Neuron (in vitro differentiated cells): ENCODE measurements around the gene MCAM.

Source experiments
- H2AFZ ChIP-seq: one replicate; pipeline ENCODE4 v1.6.1; 2013; ENCODE audit warnings: low read depth, mild to moderate bottlenecking, inconsistent platforms, low read length, moderate library complexity
- H3K27me3 ChIP-seq: one replicate; pipeline ENCODE4 v1.6.1; 2013; ENCODE audit warnings: low read length; ENCODE audit not compliant: insufficient read depth
- H3K36me3 ChIP-seq: one replicate; pipeline ENCODE4 v1.6.1; 2013; ENCODE audit warnings: low read length; ENCODE audit not compliant: insufficient read depth
- H3K4me1 ChIP-seq: one replicate; pipeline ENCODE4 v1.6.1; 2013; ENCODE audit warnings: low read length; ENCODE audit not compliant: insufficient read depth
- H3K4me3 ChIP-seq: 2 replicates; pipeline ENCODE4 v1.5.1; 2013; ENCODE audit warnings: mild to moderate bottlenecking, low read length, moderate library complexity
- H3K9me3 ChIP-seq: one replicate; pipeline ENCODE4 v1.6.1; 2013; ENCODE audit warnings: low read length

MCAM gene

DNA sequence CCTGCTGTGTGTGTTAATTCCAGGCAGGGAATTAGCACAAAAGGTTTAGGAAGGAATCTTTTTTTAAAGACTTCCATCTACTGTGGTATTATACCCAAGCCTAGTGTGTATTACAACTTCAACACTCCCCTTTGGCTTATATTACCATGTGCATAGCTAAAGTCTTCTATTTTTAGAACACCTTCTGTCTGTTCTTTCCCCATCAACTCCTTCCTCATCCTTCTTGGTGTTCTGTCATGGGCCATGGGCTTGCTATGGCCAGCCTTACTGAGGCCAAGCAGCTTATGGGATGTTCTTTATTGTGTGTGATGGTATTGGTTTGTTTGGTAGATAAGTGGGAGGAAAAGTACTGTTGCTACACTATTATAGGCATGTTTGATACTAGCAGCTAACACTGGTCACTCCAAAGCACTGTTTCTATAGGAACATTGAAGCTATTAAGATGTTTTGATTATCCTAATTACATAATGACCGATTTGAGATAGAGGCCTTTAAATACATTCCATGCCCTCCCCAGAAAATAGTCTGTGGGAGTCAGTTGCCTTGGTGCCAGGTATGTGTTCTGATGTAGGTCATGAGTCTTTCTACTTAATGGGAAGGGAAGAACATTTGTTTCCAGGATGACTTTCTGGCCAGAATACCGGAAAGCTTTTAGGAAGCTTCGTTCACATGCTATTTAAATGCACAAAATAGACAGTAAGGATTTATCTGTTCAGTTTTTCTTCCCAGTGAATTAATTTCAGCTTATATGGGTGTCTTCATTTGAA, 16.5 kb downstream of the MCAM start:
- Histone ChIP-seq H3K4me1 (no peaks in the 10 kb centered on the region), H3K4me3 (no peak overlapping the region), H3K36me3 (peaks cover 78% of the 10 kb centered on the region), H2AFZ (no peak overlapping the region), H3K9me3 (no peaks in the 10 kb centered on the region), H3K27me3 (no peaks in the 10 kb centered on the region)

DNA sequence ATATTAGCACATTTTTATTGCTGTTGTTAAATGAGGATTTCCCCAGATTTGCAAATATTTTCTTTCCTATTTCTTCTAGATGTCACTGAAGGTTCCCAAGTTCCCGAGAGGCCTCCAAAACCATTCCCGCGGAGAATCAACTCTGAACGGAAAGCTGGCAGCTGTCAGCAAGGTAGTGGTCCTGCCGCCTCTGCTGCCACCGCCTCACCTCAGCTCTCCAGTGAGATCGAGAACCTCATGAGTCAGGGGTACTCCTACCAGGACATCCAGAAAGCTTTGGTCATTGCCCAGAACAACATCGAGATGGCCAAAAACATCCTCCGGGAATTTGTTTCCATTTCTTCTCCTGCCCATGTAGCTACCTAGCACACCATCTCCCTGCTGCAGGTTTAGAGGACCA, 17.5 kb downstream of the MCAM start:
- H3K27me3 ChIP-seq: no peaks in the 10 kb centered on the region
- H3K4me3 ChIP-seq: no peak overlapping the region
- no peaks in the 10 kb centered on the region for H3K4me1 ChIP-seq
- H2AFZ ChIP-seq: no peak overlapping the region
- peaks cover 75% of the 10 kb centered on the region for H3K36me3 ChIP-seq
- no peaks in the 10 kb centered on the region for H3K9me3 ChIP-seq

DNA sequence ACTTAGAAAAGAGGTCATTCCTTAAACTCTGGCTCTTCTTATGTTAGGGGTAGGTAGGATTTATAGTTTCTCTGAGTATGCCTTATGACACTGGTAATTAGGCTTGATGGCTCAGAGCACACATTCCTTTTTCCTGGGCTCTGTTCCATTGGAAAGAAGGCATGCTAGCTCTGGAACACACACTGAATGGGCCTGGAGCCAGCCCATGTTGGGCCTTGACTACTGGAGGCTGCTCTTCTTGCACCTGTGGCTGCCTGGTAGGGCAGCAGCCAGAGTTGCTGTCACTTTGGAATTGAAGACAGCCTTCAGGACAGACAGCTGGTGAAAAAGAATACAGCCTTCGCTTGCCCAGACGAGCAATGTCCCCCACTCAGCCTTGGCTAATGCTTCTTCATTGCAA, 18.2 kb downstream of the MCAM start:
- Histone ChIP-seq H3K4me3 (no peak overlapping the region), H3K36me3 (peaks cover 69% of the 10 kb centered on the region), H2AFZ (no peak overlapping the region), H3K4me1 (no peaks in the 10 kb centered on the region), H3K27me3 (no peaks in the 10 kb centered on the region), H3K9me3 (no peaks in the 10 kb centered on the region)

DNA sequence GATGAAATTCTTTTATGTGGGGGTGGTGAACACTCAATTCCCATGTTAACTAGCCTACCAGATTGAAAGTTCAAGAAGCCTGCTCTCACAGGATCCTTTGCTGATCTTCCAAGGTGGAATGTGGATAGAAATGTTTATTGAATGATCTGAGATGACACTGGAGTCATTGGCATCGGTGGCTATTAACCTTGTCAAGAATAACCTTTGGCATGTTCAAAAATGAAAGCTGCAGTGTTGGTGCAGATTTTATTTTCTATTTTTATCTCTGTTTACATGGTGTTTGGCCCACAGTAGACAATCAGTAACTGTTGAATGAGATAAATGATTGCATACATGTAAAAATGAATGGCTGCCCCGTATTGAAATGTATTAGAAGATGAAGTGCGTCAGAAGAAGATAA, 19.0 kb downstream of the MCAM start:
- Histone ChIP-seq H2AFZ (no peak overlapping the region), H3K36me3 (peaks cover 62% of the 10 kb centered on the region), H3K4me1 (no peaks in the 10 kb centered on the region), H3K27me3 (no peaks in the 10 kb centered on the region), H3K9me3 (no peaks in the 10 kb centered on the region), H3K4me3 (no peak overlapping the region)

DNA sequence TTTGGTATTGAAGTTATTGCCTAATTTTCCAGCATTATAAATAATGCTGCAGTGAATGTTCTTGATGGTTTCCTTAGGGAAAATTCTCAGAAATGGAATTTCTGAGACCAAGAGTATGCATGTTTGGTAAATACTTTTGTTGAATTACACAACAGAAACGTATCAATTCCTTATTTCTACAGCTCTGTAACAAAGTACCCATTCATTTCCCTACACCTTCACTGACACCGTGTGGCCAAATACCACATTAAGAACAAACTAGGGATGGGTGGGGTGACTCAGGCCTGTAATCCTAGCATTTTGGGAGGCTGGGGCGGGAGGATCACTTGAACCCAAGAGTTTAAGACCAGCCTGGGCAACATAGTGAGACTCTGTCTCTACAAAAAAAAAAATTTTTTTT, 21.8 kb downstream of the MCAM start:
- Histone ChIP-seq H3K36me3 (peaks cover 39% of the 10 kb centered on the region), H2AFZ (no peak overlapping the region), H3K4me3 (no peak overlapping the region), H3K9me3 (peaks cover 5% of the 10 kb centered on the region), H3K4me1 (no peaks in the 10 kb centered on the region), H3K27me3 (no peaks in the 10 kb centered on the region)

DNA sequence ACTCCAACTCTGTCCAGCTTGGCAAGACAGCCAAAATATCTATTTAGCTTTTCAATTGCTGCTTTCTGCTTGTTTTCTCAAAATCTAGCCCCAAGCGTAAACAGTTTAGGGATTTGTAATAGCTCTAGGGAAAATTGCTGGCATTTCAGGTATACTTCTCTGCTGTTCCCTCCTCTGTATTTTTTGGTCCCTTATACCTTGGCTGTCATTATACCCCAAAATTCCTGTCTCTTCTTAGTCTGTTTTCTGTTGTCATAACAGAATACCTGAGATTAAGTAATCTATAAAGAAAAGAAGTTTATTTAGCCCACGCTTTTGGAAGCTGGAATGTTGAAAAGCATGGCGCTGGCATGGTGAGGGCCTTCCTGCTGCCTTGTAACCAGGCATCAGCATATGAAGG, 23.5 kb downstream of the MCAM start:
- Histone ChIP-seq H3K4me1 (no peaks in the 10 kb centered on the region), H3K4me3 (no peak overlapping the region), H3K9me3 (peaks cover 8% of the 10 kb centered on the region), H3K36me3 (peaks cover 32% of the 10 kb centered on the region), H2AFZ (no peak overlapping the region), H3K27me3 (no peaks in the 10 kb centered on the region)

DNA sequence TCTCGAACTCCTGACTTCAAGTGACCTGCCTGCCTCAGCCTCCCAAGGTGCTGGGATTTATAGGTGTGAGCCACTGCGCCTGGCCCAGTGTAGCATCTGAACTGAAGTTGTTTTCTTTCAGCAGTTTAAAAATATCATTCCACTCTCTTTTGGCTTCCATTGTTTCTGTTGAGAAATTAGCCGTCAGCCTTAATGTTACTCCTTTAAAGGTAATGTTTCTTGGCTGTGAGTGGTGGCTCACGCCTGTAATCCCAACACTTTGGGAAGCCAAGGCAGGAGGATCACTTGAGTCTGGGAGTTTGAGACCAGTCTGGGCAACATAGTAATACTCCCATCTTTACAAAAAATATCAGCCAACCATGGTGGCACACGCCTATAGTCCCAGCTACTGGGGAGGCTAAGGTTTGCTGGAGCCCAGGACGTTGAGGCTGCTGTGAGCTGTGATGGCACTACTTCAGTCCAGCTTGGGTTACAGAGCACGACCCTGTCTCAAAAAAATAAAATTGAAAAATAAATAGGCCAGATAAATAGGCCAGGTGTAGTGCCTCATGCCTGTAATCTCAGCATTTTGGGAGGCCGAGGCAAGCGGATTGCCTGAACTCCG, 25.9 kb downstream of the MCAM start:
- H3K27me3 ChIP-seq: no peaks in the 10 kb centered on the region
- H3K4me1 ChIP-seq: no peaks in the 10 kb centered on the region
- no peak overlapping the region for H2AFZ ChIP-seq
- H3K9me3 ChIP-seq: peaks cover 8% of the 10 kb centered on the region
- no peak overlapping the region for H3K4me3 ChIP-seq
- H3K36me3 ChIP-seq: peaks cover 33% of the 10 kb centered on the region

DNA sequence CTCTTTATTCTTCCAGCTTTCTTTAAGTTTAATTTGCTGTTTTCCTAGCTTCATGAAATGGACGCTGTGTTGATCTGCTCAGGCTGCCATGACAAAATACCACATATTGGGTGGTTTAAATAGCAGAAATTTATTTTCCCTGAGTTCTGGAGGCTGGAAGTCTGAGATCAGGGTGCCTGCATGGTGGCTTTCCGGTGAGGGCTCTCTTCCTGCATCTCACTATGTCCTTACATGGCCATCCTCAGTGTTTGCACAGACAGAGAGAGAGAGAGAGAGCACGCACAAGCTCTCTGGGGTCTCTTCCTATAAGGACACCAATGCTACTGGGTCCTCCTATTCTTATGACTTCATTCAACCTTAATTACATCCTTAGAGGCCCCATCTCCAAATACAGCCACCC, 28.7 kb downstream of the MCAM start:
- no peak overlapping the region for H2AFZ ChIP-seq
- no peaks in the 10 kb centered on the region for H3K27me3 ChIP-seq
- H3K4me3 ChIP-seq: no peak overlapping the region
- peaks cover 8% of the 10 kb centered on the region for H3K9me3 ChIP-seq
- H3K36me3 ChIP-seq: peaks cover 43% of the 10 kb centered on the region
- H3K4me1 ChIP-seq: no peaks in the 10 kb centered on the region

DNA sequence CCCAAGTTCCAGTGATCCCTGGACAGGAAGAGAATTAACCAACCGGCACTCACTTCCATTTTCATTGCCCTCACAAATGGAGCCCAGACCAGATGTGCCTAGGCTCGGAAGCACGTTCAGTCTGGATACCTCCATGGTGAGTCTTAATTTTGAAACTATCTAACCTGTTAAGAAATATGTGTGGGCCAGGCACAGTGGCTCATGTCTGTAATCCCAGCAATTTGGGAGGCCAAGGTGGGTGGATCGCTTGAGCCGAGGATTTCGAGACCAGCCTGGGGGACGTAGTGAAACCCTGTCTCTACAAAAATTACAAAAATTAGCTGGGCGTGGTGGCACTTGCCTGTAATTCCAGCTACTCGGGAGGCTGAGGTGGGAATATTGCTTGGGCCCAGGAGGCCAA, 31.5 kb downstream of the MCAM start:
- Histone ChIP-seq H3K36me3 (peaks cover 47% of the 10 kb centered on the region), H3K27me3 (no peaks in the 10 kb centered on the region)

DNA sequence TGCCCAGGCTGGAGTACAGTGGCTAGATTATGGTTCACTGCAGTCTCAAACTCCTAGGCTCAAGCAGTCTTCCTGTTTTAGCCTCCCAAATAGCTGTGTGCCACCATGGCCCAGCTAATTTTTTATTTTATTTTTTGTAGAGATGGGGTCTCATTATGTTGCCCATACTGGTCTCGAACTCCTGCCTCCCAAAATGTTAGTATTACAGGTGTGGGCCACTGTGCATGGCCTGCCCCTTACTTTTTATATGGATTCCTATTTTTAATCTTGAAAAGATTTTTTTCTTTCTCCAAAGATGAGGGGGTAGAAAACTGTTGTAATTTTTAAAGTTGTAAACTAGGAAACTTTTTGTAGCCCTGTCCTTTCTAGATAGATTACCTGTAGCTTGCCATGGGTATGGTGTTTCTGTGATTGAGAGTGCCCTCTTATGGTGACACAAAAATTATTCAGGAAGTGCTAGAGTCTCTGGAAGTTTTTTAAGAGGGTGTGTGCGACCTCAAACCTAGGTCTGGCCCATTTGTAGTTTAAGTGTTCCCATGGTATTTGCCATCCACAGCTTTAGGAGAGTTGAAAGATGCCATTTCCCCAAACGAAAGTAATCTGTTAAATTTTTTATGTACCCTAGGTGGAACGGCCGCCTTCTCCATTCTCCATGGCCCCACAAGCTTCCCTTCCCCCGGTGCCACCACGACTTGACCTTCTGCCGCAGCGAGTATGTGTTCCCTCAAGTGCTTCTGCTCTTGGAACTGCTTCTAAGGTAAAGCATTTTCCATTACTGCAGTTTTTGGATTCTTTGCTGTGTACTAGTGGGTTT, 32.4 kb downstream of the MCAM start:
- Histone ChIP-seq H3K4me1 (no peaks in the 10 kb centered on the region), H3K36me3 (peaks cover 46% of the 10 kb centered on the region), H2AFZ (no peak overlapping the region), H3K4me3 (no peak overlapping the region), H3K9me3 (no peaks in the 10 kb centered on the region), H3K27me3 (no peaks in the 10 kb centered on the region)

More for the DNA sequence above, 31.5 kb downstream of the MCAM start:
- Histone ChIP-seq H3K9me3 (peaks cover 3% of the 10 kb centered on the region), H2AFZ (no peak overlapping the region), H3K4me1 (no peaks in the 10 kb centered on the region), H3K4me3 (no peak overlapping the region)

DNA sequence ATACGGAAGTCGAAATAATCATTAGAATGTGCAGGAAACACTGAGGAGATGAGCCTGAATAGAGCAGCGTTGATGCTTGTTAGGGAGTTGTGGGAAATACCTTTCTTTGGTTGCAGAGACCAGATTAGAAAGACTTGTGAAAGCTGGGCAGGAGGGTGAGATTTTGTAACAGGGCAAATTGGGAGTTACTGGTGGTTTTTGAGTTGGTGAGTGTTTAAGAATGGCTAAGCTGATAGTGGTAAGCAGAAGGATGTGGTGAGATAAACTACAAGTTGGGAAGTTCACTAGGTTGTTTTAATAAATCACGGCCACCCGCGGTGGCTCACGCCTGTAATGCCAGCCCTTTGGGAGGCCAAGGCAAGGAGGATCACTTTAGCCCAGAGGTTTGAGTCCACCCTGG, 34.4 kb downstream of the MCAM start:
- H3K4me1 ChIP-seq: no peaks in the 10 kb centered on the region
- no peak overlapping the region for H2AFZ ChIP-seq
- H3K4me3 ChIP-seq: no peak overlapping the region
- no peaks in the 10 kb centered on the region for H3K9me3 ChIP-seq
- H3K27me3 ChIP-seq: no peaks in the 10 kb centered on the region
- peaks cover 50% of the 10 kb centered on the region for H3K36me3 ChIP-seq

DNA sequence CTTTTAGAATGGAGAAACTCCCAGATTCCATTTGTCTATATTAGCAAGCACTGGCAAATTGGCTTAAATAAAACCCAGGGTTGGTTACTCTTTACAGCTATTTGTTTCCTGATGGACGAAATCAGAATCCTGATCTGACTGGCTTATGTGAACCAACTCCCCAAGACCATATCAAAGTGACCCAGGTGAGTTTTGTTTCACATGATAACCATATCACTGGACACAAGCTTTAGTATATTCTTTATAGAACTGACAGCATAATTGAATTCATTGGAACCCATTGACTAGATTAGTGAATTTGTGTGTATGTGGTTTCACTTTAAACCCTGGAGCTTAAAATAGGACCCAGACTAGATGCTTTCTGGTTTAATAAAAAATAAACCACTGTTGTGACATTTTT, 39.3 kb downstream of the MCAM start:
- Histone ChIP-seq H3K27me3 (no peaks in the 10 kb centered on the region), H3K4me1 (no peaks in the 10 kb centered on the region), H2AFZ (no peak overlapping the region), H3K4me3 (no peak overlapping the region), H3K9me3 (no peaks in the 10 kb centered on the region), H3K36me3 (peaks cover 49% of the 10 kb centered on the region)

DNA sequence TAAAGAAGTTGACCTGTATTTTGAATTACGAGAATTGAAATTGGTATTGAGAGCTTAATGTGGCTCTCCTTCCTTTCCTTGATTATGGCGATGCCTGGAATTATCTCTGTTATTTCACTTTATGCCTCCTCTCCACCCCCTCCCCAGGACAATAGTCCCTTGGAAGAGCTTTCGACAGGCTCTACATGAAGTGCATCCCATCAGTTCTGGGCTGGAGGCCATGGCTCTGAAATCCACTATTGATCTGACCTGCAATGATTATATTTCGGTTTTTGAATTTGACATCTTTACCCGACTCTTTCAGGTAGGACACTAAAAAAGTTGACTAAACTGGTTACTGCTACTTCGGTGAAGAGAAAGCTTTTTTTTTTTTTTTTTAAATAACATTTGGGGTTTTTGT, 43.2 kb downstream of the MCAM start:
- Histone ChIP-seq H3K4me3 (no peak overlapping the region), H3K36me3 (peaks cover 40% of the 10 kb centered on the region), H3K9me3 (no peaks in the 10 kb centered on the region), H3K4me1 (no peaks in the 10 kb centered on the region), H2AFZ (no peak overlapping the region), H3K27me3 (no peaks in the 10 kb centered on the region)
